ENCODE results near the gene MCC.

MCC gene

GRCh38 chr5:113266913-113267227, 221.4 kb downstream of the MCC start:
- no peak for TF ChIP-seq CTCF (conservative IDR thresholded peaks at IDR 0.05; ENCODE audit: low read length)

GRCh38 chr5:113266227-113266912, 221.9 kb downstream of the MCC start:
- peak; percentile 11 for DNase-seq (ENCODE audit: low read depth)
- H3K4me3 ChIP-seq (ENCODE audit: low read length), result no peak overlapping the region
- TF ChIP-seq CTCF (conservative IDR thresholded peaks at IDR 0.05; ENCODE audit: low read length), result no peak

More at GRCh38 chr5:113266913-113267227, 221.4 kb downstream of the MCC start:
- DNase-seq (ENCODE audit: low read depth), result peak; percentile 18
- no peak overlapping the region for H3K4me3 ChIP-seq (ENCODE audit: low read length)

DNA sequence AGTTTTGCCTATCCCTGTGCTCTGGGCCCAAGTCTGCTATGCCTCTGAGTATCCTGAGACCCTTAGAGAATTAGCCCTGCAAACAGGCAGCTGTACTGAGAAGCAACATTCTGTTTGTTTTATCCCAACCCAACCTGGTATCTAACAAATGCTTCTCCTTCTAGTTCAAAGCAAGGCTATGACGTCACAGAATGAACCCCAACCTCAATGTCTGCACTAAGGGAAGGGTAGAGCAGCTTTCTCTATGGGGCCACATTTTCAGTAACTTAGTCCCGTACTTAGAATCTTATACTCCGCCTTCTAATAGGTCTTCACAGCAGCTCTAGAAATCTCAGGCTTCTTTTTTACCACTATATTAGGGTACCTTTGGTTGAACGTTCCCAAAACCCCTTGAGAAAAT, 223.1 kb downstream of the MCC start:
- no peak for TF ChIP-seq CTCF (conservative IDR thresholded peaks at IDR 0.05; ENCODE audit: low read length)
- DNase-seq (ENCODE audit: low read depth), result no peak
- no peak overlapping the region for H3K4me3 ChIP-seq (ENCODE audit: low read length)

DNA sequence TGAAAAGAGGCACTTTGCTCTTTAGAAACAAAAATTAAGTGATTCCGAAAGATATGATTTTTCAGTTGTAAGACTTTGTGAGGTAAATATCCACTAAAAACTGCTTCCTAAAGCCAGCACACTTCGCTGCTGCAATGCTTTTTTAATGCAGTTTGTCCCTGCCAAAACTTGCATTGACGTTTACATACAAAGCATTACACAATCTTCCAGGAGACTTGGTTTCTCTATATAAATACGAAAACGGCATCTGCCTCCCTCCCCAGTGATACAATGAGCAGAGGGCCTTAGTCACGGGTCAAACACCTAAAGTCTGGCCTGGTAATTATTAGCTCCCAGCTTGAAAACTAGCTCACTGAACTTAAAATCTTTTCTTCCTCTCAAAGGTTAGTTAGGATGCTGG, 224.2 kb downstream of the MCC start:
- no peak overlapping the region for H3K4me3 ChIP-seq (ENCODE audit: low read length)
- TF ChIP-seq CTCF (conservative IDR thresholded peaks at IDR 0.05; ENCODE audit: low read length), result no peak
- DNase-seq (ENCODE audit: low read depth), result no peak

GRCh38 chr5:113263545-113263944, 224.7 kb downstream of the MCC start:
- no peak for TF ChIP-seq CTCF (conservative IDR thresholded peaks at IDR 0.05; ENCODE audit: low read length)
- DNase-seq (ENCODE audit: low read depth), result no peak
- no peak overlapping the region for H3K4me3 ChIP-seq (ENCODE audit: low read length)

- no peak overlapping the region for H3K4me3 ChIP-seq (ENCODE audit: low read length)
- no peak for DNase-seq (ENCODE audit: low read depth)
- TF ChIP-seq CTCF (conservative IDR thresholded peaks at IDR 0.05; ENCODE audit: low read length), result no peak
These were observed 225.6 kb downstream of the MCC start for GRCh38 chr5:113262674-113263073.

DNA sequence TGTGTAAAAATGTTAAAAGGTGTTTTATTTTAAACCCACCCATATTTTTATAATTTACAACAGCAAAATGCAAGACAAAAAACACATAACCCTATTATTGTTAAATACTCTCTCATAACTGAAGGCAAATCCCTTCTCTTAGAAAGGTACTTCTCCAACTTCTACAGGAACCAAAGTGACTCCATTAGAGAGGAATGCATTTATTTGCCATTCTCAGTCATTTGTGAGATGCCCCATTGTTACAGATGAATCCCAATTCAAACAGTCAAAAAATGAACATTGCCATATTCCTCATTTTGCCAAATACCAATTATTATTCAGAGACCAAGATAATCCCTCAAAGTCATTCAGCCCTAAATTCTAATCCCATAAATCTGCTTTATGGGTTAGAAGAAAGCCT, 229.2 kb downstream of the MCC start:
- no peak for TF ChIP-seq CTCF (conservative IDR thresholded peaks at IDR 0.05; ENCODE audit: low read length)
- no peak for DNase-seq (ENCODE audit: low read depth)
- no peak overlapping the region for H3K4me3 ChIP-seq (ENCODE audit: low read length)

Data from AG10803 (cell line).